Epidermal melanocyte (primary cell): ENCODE data around the gene OR52I2.

Experiments
- DNase-seq: peaks from one replicate; pipeline ENCODE4 v3.0.0; 2011; ENCODE audit warnings: low spot score; ENCODE audit not compliant: insufficient read length

OR52I2 gene

GRCh38 chr11:4581443-4581842, at the start of gene OR52I2:
Gene OR52I2 (plus strand): TSS chr11:4581743.
- no peak for DNase-seq

- DNase-seq: peak; percentile 55
Observed at GRCh38 chr11:4539603-4540219, 41.8 kb upstream of the OR52I2 start.

- no peak for DNase-seq
Observed at GRCh38 chr11:4541071-4541470, 40.5 kb upstream of the OR52I2 start.

- no peak for DNase-seq
Observed at GRCh38 chr11:4543561-4543960, 38.0 kb upstream of the OR52I2 start.

GRCh38 chr11:4544891-4545290, 36.7 kb upstream of the OR52I2 start, which contains the start of gene OR52M1:
Gene OR52M1 (plus strand): TSS chr11:4545191. CDS start chr11:4545191, 0 bp downstream.
- no peak for DNase-seq

- no peak for DNase-seq
Observed at GRCh38 chr11:4546878-4547277, 34.7 kb upstream of the OR52I2 start.

- no peak for DNase-seq
Observed at GRCh38 chr11:4547416-4547815, 34.1 kb upstream of the OR52I2 start.

GRCh38 chr11:4551346-4551979, 30.1 kb upstream of the OR52I2 start:
- DNase-seq: no peak

GRCh38 chr11:4559527-4560440, 21.8 kb upstream of the OR52I2 start:
- no peak for DNase-seq

- DNase-seq: no peak
Observed at GRCh38 chr11:4560467-4560866, 21.1 kb upstream of the OR52I2 start.

- no peak for DNase-seq
Observed at GRCh38 chr11:4565371-4565770, 16.2 kb upstream of the OR52I2 start.

- DNase-seq: no peak
Observed at GRCh38 chr11:4569075-4569474, 12.5 kb upstream of the OR52I2 start.

- DNase-seq: no peak
Observed at GRCh38 chr11:4576880-4577279, 4.7 kb upstream of the OR52I2 start.

GRCh38 chr11:4577761-4578160, 3.8 kb upstream of the OR52I2 start:
- DNase-seq: no peak

- no peak for DNase-seq
Observed at GRCh38 chr11:4578624-4579023, 2.9 kb upstream of the OR52I2 start.

GRCh38 chr11:4580124-4580523, 1.4 kb upstream of the OR52I2 start:
- DNase-seq: no peak

GRCh38 chr11:4589017-4589416, 7.5 kb downstream of the OR52I2 start:
- DNase-seq: no peak

- DNase-seq: no peak
Observed at GRCh38 chr11:4593739-4594138, 12.2 kb downstream of the OR52I2 start, which contains the start of gene OR52I1. Gene OR52I1 (plus strand): TSS chr11:4594039. CDS start chr11:4594039, 0 bp downstream.

- DNase-seq: no peak
Observed at GRCh38 chr11:4605057-4605456, 23.5 kb downstream of the OR52I2 start.

- DNase-seq: no peak
Observed at GRCh38 chr11:4606231-4607015, 24.9 kb downstream of the OR52I2 start.

GRCh38 chr11:4607096-4607495, 25.6 kb downstream of the OR52I2 start:
- DNase-seq: no peak
